ENCODE data around the gene DAPK1.

DNA sequence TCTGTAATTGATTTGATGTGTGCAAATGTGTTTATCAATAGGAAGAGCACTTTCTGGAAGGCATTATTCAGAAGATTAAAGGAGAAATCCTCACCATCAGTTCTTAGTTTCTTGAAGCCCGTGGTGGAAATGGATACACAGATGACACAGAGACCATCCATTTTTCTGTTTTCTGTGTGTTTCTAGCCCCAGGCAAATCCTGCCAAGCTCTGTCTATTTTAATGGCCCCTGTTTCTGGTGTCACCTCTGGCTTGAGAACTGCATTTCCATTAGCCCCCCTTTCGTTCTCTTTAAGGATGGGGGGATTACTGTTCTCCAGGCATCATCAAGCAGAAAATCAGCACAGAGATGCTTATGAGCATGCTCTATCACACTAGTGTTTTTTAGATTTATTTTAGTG, 37.3 kb downstream of the DAPK1 start:
- no peak for TF ChIP-seq POLR2A (IDR thresholded peaks at IDR 0.05)
- TF ChIP-seq CTCF (IDR thresholded peaks at IDR 0.05), result no peak
- no peak for TF ChIP-seq POLR2AphosphoS5 (IDR thresholded peaks at IDR 0.05)

Data from suprapubic skin (tissue), 4 donors.